ENCODE measurements around the gene GABPB2.
A peak's percentile ranks its signal among the peaks of the same experiment; 100 is the strongest.

The GABPB2 gene

DNA sequence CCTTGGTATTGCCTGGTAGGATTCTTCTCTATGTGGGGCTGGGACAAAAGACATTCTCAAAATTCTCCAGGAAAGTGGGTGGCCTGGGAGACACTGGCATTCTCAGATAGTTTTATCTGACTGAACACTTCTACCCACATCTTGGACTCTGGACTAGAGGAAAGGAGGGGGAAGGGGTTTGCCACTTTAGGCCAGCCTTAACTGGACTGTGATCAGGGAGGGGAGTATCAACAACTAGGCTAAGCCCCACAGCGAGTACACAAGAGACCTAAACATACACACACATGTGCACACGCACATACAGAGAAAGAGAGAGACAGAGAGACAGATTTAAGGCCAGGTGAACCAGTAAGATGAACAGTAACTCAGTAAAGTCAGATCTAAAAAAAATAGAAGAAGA is 77.1 kb downstream of the GABPB2 start:
- H3K36me3 ChIP-seq (ENCODE audit: control insufficient read depth, low read depth, low read length) = no peaks in the 10 kb centered on the region
- no peak overlapping the region for H3K9ac ChIP-seq (ENCODE audit: low read length)
- H3K4me3 ChIP-seq (ENCODE audit: low read length) = no peak overlapping the region

DNA sequence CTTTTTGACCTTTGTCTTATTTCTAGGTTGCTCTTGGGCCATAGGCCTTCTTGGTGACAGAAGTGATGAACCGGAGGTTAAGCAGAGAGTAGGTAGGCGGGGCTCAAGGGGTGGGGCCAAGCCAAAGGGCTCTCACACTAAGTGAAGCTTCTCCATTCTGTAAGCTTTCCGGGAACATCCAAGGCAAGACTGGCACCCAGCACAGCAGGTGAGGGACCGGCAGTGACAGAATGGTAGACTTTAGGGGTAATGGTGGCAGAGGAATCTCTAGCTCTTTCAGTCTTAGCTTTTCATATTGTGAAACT is 85.9 kb downstream of the GABPB2 start, which contains the start of gene TNFAIP8L2:
TSS of gene TNFAIP8L2 (plus strand) at position 135 of the 305 bp plus-strand sequence. CDS start 2,049 bp downstream, outside the sequence.
- Histone ChIP-seq H3K27ac (ENCODE audit: low read length) (no peak within 1 kb of the TSS), H3K36me3 (ENCODE audit: control insufficient read depth, low read depth, low read length) (peaks cover 8% of the 10 kb centered on the region), H3K4me3 (ENCODE audit: low read length) (no peak within 1 kb of the TSS), H3K9ac (ENCODE audit: low read length) (no peak within 1 kb of the TSS), H3K27me3 (ENCODE audit: control insufficient read depth, insufficient read depth, low read length) (no peaks in the 10 kb centered on the region), H3K9me3 (ENCODE audit: control insufficient read depth, low read depth, low read length) (no peaks in the 10 kb centered on the region), H3K4me1 (ENCODE audit: control insufficient read depth, low read depth, low read length) (no peaks in the 10 kb centered on the region)

More for the DNA sequence above, 77.1 kb downstream of the GABPB2 start:
- no peaks in the 10 kb centered on the region for H3K9me3 ChIP-seq (ENCODE audit: control insufficient read depth, low read depth, low read length)
- H3K27ac ChIP-seq (ENCODE audit: low read length) = no peak overlapping the region
- H3K4me1 ChIP-seq (ENCODE audit: control insufficient read depth, low read depth, low read length) = peaks cover 27% of the 10 kb centered on the region
- peaks cover 30% of the 10 kb centered on the region for H3K27me3 ChIP-seq (ENCODE audit: control insufficient read depth, insufficient read depth, low read length)

DNA sequence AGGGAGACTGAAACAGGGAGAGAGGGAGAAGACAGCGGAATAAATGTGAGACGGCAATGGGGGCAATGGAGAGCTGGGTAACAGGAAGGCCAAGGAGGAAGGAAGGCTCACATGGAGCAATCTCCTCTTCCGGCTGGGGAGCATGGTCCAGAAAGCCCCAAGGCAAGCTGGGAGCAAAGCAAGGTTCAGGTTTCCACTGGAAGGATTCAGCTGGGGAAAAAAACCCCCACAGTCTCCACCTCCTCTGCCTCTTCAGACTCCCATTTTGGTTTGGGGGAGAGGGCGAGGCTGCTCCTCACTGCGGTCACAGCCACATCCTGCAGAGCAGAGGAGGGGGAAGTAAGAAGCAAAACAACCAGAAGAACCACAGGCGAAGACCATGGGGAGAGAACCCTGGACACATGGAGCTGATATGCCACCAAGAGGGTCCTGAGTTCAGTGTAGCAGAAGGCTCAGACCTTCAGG is 86.5 kb downstream of the GABPB2 start:
- Histone ChIP-seq H3K27ac (ENCODE audit: low read length) (no peak overlapping the region), H3K9ac (ENCODE audit: low read length) (no peak overlapping the region), H3K4me1 (ENCODE audit: control insufficient read depth, low read depth, low read length) (no peaks in the 10 kb centered on the region), H3K9me3 (ENCODE audit: control insufficient read depth, low read depth, low read length) (no peaks in the 10 kb centered on the region), H3K4me3 (ENCODE audit: low read length) (no peak overlapping the region), H3K36me3 (ENCODE audit: control insufficient read depth, low read depth, low read length) (peaks cover 9% of the 10 kb centered on the region), H3K27me3 (ENCODE audit: control insufficient read depth, insufficient read depth, low read length) (no peaks in the 10 kb centered on the region)

DNA sequence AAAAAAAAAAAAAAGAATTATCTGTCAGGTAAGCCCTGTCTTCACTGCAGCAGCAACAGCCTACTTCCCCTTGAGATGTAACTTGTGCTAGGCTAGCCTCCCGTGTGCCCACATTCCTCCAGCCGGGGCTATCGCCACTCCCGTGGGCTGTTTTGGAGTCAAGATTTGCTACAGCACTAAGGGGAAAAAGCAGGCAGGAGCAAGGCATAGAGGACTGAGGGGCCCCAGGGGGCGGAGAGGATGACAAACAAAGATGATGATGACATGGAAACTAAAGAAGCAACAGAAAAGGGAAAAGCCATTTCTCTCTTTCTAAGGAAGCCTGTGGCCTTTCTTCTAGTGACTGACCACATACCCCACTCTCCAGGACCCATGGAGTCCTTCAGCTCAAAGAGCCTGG is 87.8 kb downstream of the GABPB2 start:
- Histone ChIP-seq H3K27ac (ENCODE audit: low read length) (no peak overlapping the region), H3K9ac (ENCODE audit: low read length) (no peak overlapping the region), H3K4me3 (ENCODE audit: low read length) (no peak overlapping the region), H3K9me3 (ENCODE audit: control insufficient read depth, low read depth, low read length) (no peaks in the 10 kb centered on the region), H3K4me1 (ENCODE audit: control insufficient read depth, low read depth, low read length) (no peaks in the 10 kb centered on the region), H3K27me3 (ENCODE audit: control insufficient read depth, insufficient read depth, low read length) (no peaks in the 10 kb centered on the region), H3K36me3 (ENCODE audit: control insufficient read depth, low read depth, low read length) (peaks cover 9% of the 10 kb centered on the region)

DNA sequence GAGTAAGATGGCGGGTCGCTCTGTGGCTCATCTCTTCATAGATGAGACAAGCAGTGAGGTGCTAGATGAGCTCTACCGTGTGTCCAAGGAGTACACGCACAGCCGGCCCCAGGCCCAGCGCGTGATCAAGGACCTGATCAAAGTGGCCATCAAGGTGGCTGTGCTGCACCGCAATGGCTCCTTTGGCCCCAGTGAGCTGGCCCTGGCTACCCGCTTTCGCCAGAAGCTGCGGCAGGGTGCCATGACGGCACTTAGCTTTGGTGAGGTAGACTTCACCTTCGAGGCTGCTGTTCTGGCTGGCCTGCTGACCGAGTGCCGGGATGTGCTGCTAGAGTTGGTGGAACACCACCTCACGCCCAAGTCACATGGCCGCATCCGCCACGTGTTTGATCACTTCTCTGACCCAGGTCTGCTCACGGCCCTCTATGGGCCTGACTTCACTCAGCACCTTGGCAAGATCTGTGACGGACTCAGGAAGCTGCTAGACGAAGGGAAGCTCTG is 88.2 kb downstream of the GABPB2 start:
- no peak overlapping the region for H3K9ac ChIP-seq (ENCODE audit: low read length)
- H3K36me3 ChIP-seq (ENCODE audit: control insufficient read depth, low read depth, low read length) = peaks cover 9% of the 10 kb centered on the region
- no peaks in the 10 kb centered on the region for H3K9me3 ChIP-seq (ENCODE audit: control insufficient read depth, low read depth, low read length)
- no peak overlapping the region for H3K27ac ChIP-seq (ENCODE audit: low read length)
- H3K4me1 ChIP-seq (ENCODE audit: control insufficient read depth, low read depth, low read length) = no peaks in the 10 kb centered on the region
- H3K4me3 ChIP-seq (ENCODE audit: low read length) = no peak overlapping the region
- H3K27me3 ChIP-seq (ENCODE audit: control insufficient read depth, insufficient read depth, low read length) = no peaks in the 10 kb centered on the region

DNA sequence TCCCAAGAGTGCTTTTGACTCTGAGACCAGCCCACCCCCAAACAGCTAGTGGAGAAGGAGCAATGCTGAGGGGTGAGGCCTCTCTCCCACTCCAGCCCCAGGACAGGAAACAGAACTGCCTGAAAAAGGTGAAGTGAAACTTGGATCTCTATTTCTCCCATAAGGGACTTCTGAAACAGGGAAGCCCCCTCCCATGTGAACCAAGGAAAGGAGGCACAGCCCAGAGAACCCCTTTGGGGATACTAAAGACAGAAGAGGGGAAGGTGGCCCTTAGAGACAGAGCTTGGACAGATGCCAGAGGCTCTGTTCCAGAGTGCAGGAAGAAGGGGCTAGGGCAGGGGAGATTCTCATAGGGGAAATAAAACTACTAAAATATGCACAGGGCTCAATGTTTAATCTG is 88.8 kb downstream of the GABPB2 start:
- no peaks in the 10 kb centered on the region for H3K27me3 ChIP-seq (ENCODE audit: control insufficient read depth, insufficient read depth, low read length)
- no peaks in the 10 kb centered on the region for H3K9me3 ChIP-seq (ENCODE audit: control insufficient read depth, low read depth, low read length)
- no peak overlapping the region for H3K4me3 ChIP-seq (ENCODE audit: low read length)
- H3K4me1 ChIP-seq (ENCODE audit: control insufficient read depth, low read depth, low read length) = peaks cover 2% of the 10 kb centered on the region
- peaks cover 9% of the 10 kb centered on the region for H3K36me3 ChIP-seq (ENCODE audit: control insufficient read depth, low read depth, low read length)
- no peak overlapping the region for H3K9ac ChIP-seq (ENCODE audit: low read length)
- H3K27ac ChIP-seq (ENCODE audit: low read length) = no peak overlapping the region

DNA sequence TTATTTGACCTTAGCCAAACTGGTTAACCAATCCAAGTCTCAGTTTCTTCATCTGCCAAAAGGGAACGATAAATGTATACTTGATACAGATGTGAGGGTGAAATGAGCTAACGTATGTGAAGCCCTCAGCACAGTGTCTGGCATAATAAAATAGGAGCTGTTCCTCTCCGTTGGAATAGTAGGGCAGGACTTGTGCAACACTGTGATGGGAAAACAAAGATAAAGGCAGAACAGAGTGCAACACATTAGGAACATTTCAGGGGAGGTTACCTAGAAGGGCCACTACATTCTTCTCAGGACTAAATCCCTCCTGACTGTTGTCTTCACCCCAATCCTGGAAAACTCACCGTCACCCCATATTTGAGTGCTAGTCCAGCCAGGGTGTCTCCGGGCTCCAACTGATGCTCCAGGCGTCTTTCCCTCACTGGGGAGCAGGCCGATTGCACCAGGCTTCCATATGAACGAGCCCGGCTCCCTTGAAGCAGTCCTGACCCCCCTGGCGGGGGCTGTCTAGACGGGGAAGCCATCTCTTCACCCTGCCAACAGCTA is 94.2 kb downstream of the GABPB2 start:
- H3K9me3 ChIP-seq (ENCODE audit: control insufficient read depth, low read depth, low read length) = no peaks in the 10 kb centered on the region
- no peaks in the 10 kb centered on the region for H3K27me3 ChIP-seq (ENCODE audit: control insufficient read depth, insufficient read depth, low read length)
- H3K36me3 ChIP-seq (ENCODE audit: control insufficient read depth, low read depth, low read length) = peaks cover 15% of the 10 kb centered on the region
- peak overlapping the region; percentile 91 for H3K4me3 ChIP-seq (ENCODE audit: low read length)
- H3K4me1 ChIP-seq (ENCODE audit: control insufficient read depth, low read depth, low read length) = peaks cover 10% of the 10 kb centered on the region
- peak overlapping the region; percentile 55 for H3K9ac ChIP-seq (ENCODE audit: low read length)
- H3K27ac ChIP-seq (ENCODE audit: low read length) = no peak overlapping the region

DNA sequence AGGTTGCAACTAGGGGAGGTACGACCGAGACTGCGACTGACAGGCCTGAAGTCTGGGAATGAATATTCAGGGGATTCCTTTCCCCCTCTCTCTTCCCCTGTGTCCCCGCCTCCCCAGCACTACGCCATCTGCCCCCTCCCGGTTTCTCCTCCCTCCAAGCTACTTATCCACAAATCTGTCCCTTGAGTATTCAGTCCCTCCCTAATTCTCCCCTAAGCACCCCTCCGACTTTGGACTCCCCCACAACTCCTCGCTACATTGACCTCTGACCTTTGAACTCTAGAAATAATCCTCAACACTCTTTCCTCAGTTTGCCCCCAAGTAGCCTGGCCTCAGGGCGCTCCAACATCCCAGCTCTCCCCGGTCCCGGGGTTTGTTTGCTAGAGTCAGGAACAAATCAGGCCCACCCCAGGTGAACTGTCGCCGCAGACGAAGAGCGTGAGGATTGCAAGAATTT is 94.7 kb downstream of the GABPB2 start:
- Histone ChIP-seq H3K4me1 (ENCODE audit: control insufficient read depth, low read depth, low read length) (peaks cover 10% of the 10 kb centered on the region), H3K27ac (ENCODE audit: low read length) (peak overlapping the region; percentile 38), H3K9ac (ENCODE audit: low read length) (peak overlapping the region; percentile 55), H3K27me3 (ENCODE audit: control insufficient read depth, insufficient read depth, low read length) (no peaks in the 10 kb centered on the region), H3K36me3 (ENCODE audit: control insufficient read depth, low read depth, low read length) (peaks cover 15% of the 10 kb centered on the region), H3K4me3 (ENCODE audit: low read length) (peak overlapping the region; percentile 91), H3K9me3 (ENCODE audit: control insufficient read depth, low read depth, low read length) (no peaks in the 10 kb centered on the region)

DNA sequence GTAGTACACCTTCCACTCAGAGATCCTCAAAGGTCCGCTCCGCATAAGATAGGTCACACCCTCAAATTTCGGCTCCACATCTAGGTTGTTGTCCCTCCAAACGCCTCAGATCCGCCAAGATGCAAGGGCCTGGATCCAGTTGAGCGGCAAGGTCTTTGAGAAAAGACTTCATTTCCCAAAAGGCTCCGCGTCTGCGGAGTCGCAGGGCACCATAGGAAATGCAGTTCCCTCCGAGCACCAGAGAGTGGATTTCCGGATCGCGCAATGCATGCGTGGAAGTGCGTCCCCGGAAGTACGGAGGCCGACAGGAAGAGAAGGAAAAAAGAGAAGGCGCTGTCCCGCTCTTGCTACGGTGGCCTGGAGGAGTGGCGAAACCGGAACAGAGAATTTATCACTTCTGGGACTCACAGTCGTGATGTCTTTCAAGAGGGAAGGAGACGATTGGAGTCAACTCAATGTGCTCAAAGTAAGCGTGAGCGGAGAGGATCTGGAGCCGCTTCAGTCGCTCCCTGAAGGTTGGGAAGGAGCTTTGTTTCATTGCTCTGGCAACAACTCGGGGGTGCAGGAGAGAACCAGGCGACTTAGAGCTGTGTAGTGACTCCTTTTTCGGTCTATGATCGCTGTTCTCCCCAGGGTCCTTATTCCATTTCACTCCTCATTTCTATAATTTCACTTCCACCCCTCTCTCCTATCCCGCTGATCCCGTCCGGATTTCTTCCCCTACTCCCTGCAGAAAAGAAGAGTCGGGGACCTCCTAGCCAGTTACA is 95.4 kb downstream of the GABPB2 start, which contains the start of the genes LYSMD1 and SCNM1:
TSS of gene LYSMD1 (minus strand) at position 165 of the 767 bp plus-strand sequence. CDS start 644 bp downstream, outside the sequence.
TSS of gene SCNM1 (plus strand) at position 407 of the 767 bp plus-strand sequence. CDS start at position 416, 9 bp downstream.
- Histone ChIP-seq H3K4me1 (ENCODE audit: control insufficient read depth, low read depth, low read length) (peaks cover 10% of the 10 kb centered on the region), H3K27me3 (ENCODE audit: control insufficient read depth, insufficient read depth, low read length) (no peaks in the 10 kb centered on the region), H3K36me3 (ENCODE audit: control insufficient read depth, low read depth, low read length) (peaks cover 15% of the 10 kb centered on the region), H3K4me3 (ENCODE audit: low read length) (peak within 1 kb of the TSS; percentile 91), H3K27ac (ENCODE audit: low read length) (peak within 1 kb of the TSS; percentile 38), H3K9me3 (ENCODE audit: control insufficient read depth, low read depth, low read length) (no peaks in the 10 kb centered on the region), H3K9ac (ENCODE audit: low read length) (peak within 1 kb of the TSS; percentile 87)

DNA sequence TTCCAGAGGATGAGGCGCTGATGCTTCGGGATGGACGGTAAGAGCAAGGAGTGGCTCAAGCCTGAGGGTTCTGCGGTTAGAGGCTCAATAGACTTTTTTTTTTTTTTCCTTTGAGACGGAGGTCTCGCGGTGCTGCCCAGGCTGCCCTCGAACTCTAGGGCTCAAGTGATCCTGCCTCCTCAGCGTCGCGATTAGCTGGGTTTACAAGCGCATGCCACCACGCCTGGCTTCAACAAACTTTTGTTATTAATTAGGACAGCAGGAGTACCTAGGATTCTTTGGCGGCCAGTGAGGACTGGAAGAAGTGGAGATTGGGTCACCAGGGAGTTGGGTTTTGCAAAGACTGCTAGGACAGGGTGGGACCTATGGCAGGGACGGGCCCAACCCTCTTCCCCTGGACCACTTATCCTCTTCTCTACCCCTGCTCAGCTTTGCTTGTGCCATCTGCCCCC is 96.0 kb downstream of the GABPB2 start:
- Histone ChIP-seq H3K4me3 (ENCODE audit: low read length) (peak overlapping the region; percentile 91), H3K9me3 (ENCODE audit: control insufficient read depth, low read depth, low read length) (no peaks in the 10 kb centered on the region), H3K27me3 (ENCODE audit: control insufficient read depth, insufficient read depth, low read length) (no peaks in the 10 kb centered on the region)

DNA sequence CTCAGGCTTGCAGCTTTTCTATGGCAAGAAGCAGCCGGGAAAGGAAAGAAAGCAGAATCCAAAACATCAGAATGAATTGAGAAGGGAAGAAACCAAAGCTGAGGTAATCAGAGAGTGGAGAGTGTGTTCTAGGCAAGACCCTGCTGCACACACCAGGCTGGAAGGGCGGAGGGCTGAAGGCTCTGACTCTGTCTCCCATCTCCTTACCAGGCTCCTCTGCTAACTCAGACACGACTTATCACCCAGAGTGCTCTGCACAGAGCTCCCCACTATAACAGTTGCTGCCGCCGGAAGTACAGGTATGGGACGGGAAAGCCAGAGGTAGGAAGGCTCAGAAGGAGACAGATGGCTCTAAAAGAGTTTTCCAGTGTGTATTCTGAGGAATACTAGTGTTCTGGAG is 96.6 kb downstream of the GABPB2 start:
- Histone ChIP-seq H3K27me3 (ENCODE audit: control insufficient read depth, insufficient read depth, low read length) (no peaks in the 10 kb centered on the region), H3K4me3 (ENCODE audit: low read length) (peak overlapping the region; percentile 91), H3K9me3 (ENCODE audit: control insufficient read depth, low read depth, low read length) (no peaks in the 10 kb centered on the region), H3K27ac (ENCODE audit: low read length) (no peak overlapping the region), H3K9ac (ENCODE audit: low read length) (peak overlapping the region; percentile 87), H3K4me1 (ENCODE audit: control insufficient read depth, low read depth, low read length) (peaks cover 10% of the 10 kb centered on the region), H3K36me3 (ENCODE audit: control insufficient read depth, low read depth, low read length) (peaks cover 12% of the 10 kb centered on the region)

More for the DNA sequence above, 96.0 kb downstream of the GABPB2 start:
- peak overlapping the region; percentile 12 for H3K27ac ChIP-seq (ENCODE audit: low read length)
- peak overlapping the region; percentile 87 for H3K9ac ChIP-seq (ENCODE audit: low read length)
- peaks cover 13% of the 10 kb centered on the region for H3K36me3 ChIP-seq (ENCODE audit: control insufficient read depth, low read depth, low read length)
- peaks cover 10% of the 10 kb centered on the region for H3K4me1 ChIP-seq (ENCODE audit: control insufficient read depth, low read depth, low read length)

Data from iPS-18a (cell line).